Measurements from ENCODE around the gene SENP7.

The SENP7 gene

GRCh38 chr3:101466465-101467309 lies 46.3 kb downstream of the SENP7 start:
- no peaks in the 10 kb centered on the region for H3K79me2 ChIP-seq (ENCODE audit: insufficient read depth, low read depth)
- no peak overlapping the region for H3K4me3 ChIP-seq (IDR thresholded peaks at IDR 0.05; ENCODE audit: insufficient read depth, low read depth, low read length)
- no peak overlapping the region for H3K27ac ChIP-seq
- H3K4me2 ChIP-seq, result no peak overlapping the region
- H3K4me1 ChIP-seq (ENCODE audit: low read depth, poor library complexity, severe bottlenecking), result no peaks in the 10 kb centered on the region
- no peaks in the 10 kb centered on the region for H3K27me3 ChIP-seq (ENCODE audit: insufficient read depth, low read depth)
- TF ChIP-seq CTCF (conservative IDR thresholded peaks at IDR 0.05; ENCODE audit: low read depth, low read length), result no peak
- H4K20me1 ChIP-seq (ENCODE audit: insufficient read depth), result no peaks in the 10 kb centered on the region
- H3K36me3 ChIP-seq (ENCODE audit: insufficient read depth), result no peaks in the 10 kb centered on the region
- H2AFZ ChIP-seq (ENCODE audit: low read depth), result no peak overlapping the region
- H3K9ac ChIP-seq, result no peak overlapping the region

GRCh38 chr3:101464235-101464634 lies 48.8 kb downstream of the SENP7 start:
- Histone ChIP-seq H3K27ac (no peak overlapping the region), H2AFZ (ENCODE audit: low read depth) (no peak overlapping the region), H3K27me3 (ENCODE audit: insufficient read depth, low read depth) (no peaks in the 10 kb centered on the region), H3K4me1 (ENCODE audit: low read depth, poor library complexity, severe bottlenecking) (peaks cover 4% of the 10 kb centered on the region), H3K36me3 (ENCODE audit: insufficient read depth) (no peaks in the 10 kb centered on the region), H4K20me1 (ENCODE audit: insufficient read depth) (no peaks in the 10 kb centered on the region), H3K9ac (no peak overlapping the region), H3K4me2 (no peak overlapping the region), H3K79me2 (ENCODE audit: insufficient read depth, low read depth) (no peaks in the 10 kb centered on the region), H3K4me3 (IDR thresholded peaks at IDR 0.05; ENCODE audit: insufficient read depth, low read depth, low read length) (no peak overlapping the region)
- TF ChIP-seq CTCF (conservative IDR thresholded peaks at IDR 0.05; ENCODE audit: low read depth, low read length), result no peak

GRCh38 chr3:101461451-101461850 lies 51.6 kb downstream of the SENP7 start:
- Histone ChIP-seq H3K27ac (no peak overlapping the region), H3K9ac (no peak overlapping the region), H4K20me1 (ENCODE audit: insufficient read depth) (no peaks in the 10 kb centered on the region), H3K27me3 (ENCODE audit: insufficient read depth, low read depth) (no peaks in the 10 kb centered on the region), H3K4me1 (ENCODE audit: low read depth, poor library complexity, severe bottlenecking) (peaks cover 4% of the 10 kb centered on the region), H2AFZ (ENCODE audit: low read depth) (no peak overlapping the region), H3K4me2 (no peak overlapping the region), H3K36me3 (ENCODE audit: insufficient read depth) (no peaks in the 10 kb centered on the region), H3K79me2 (ENCODE audit: insufficient read depth, low read depth) (no peaks in the 10 kb centered on the region), H3K4me3 (IDR thresholded peaks at IDR 0.05; ENCODE audit: insufficient read depth, low read depth, low read length) (no peak overlapping the region)
- TF ChIP-seq CTCF (conservative IDR thresholded peaks at IDR 0.05; ENCODE audit: low read depth, low read length), result no peak

- no peak overlapping the region for H3K27ac ChIP-seq
- no peak overlapping the region for H2AFZ ChIP-seq (ENCODE audit: low read depth)
- H3K4me1 ChIP-seq (ENCODE audit: low read depth, poor library complexity, severe bottlenecking), result peaks cover 4% of the 10 kb centered on the region
- no peak for TF ChIP-seq CTCF (conservative IDR thresholded peaks at IDR 0.05; ENCODE audit: low read depth, low read length)
- no peak overlapping the region for H3K4me3 ChIP-seq (IDR thresholded peaks at IDR 0.05; ENCODE audit: insufficient read depth, low read depth, low read length)
- H3K4me2 ChIP-seq, result no peak overlapping the region
- H3K9ac ChIP-seq, result no peak overlapping the region
- no peaks in the 10 kb centered on the region for H3K36me3 ChIP-seq (ENCODE audit: insufficient read depth)
- no peaks in the 10 kb centered on the region for H3K27me3 ChIP-seq (ENCODE audit: insufficient read depth, low read depth)
- H4K20me1 ChIP-seq (ENCODE audit: insufficient read depth), result no peaks in the 10 kb centered on the region
- no peaks in the 10 kb centered on the region for H3K79me2 ChIP-seq (ENCODE audit: insufficient read depth, low read depth)
Observed at GRCh38 chr3:101458387-101458786, 54.6 kb downstream of the SENP7 start.

Data from KMS-11 (cell line).